ENCODE measurements around the gene UBAP2L. TPM values are rescaled to one million over a fixed set of nuclear protein-coding genes. Genes with fewer than 3 reads are reported as not detected.
A peak's percentile ranks its signal among the peaks of the same experiment; 100 is the strongest.

The UBAP2L gene
- total RNA-seq, 1 donor from 2014 or later, result 61.7 TPM

GRCh38 chr1:154207262-154207661, 13.5 kb upstream of the UBAP2L start:
- TF ChIP-seq CTCF (IDR thresholded peaks at IDR 0.05; ENCODE audit: insufficient read depth, low read length, poor library complexity, severe bottlenecking), result no peak

DNA sequence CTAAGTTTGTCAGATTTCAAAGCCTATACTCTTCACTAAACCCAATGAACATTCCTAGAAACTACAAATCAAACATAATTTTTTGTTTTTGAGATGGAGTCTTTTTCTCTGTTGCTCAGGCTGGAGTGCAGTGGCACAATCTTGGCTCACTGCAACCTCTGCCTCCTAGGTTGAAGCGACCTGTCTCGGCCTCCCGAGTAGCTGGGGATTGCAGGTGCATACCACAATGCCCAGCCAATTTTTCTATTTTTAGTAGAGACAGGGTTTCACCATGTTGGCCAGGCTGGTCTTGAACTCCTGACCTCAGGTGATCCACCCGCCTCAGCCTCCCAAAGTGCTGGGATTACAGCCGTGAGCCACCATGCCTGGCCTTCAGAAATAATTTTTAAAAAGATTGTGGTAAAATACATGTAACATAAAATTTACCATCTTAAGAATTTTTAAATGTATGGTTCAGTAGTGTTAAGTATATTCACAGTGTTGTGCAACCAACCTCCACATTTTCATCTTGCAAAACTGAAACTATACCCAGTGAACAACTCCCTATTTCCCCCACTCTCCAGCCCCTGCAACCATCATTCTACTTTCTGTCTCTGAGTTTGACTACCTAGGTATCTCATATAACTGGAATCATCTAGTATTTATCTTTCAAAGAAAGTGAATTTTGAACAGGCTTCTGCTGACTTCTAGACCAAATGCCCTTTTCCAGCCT, 11.9 kb upstream of the UBAP2L start:
- no peak for DNase-seq (ENCODE audit: low read depth)
- no peak for TF ChIP-seq CTCF (IDR thresholded peaks at IDR 0.05; ENCODE audit: insufficient read depth, low read length, poor library complexity, severe bottlenecking)
- Histone ChIP-seq H3K27me3 (ENCODE audit: control insufficient read depth, insufficient read depth, low read length) (no peaks in the 10 kb centered on the region), H3K4me3 (ENCODE audit: low read depth, low read length) (no peak overlapping the region), H3K36me3 (ENCODE audit: control insufficient read depth, insufficient read depth, low read length) (peaks cover 10% of the 10 kb centered on the region)

More at GRCh38 chr1:154207262-154207661, 13.5 kb upstream of the UBAP2L start:
- no peak overlapping the region for H3K4me3 ChIP-seq (ENCODE audit: low read depth, low read length)
- peaks cover 6% of the 10 kb centered on the region for H3K36me3 ChIP-seq (ENCODE audit: control insufficient read depth, insufficient read depth, low read length)
- DNase-seq (ENCODE audit: low read depth), result no peak
- H3K27me3 ChIP-seq (ENCODE audit: control insufficient read depth, insufficient read depth, low read length), result no peaks in the 10 kb centered on the region

DNA sequence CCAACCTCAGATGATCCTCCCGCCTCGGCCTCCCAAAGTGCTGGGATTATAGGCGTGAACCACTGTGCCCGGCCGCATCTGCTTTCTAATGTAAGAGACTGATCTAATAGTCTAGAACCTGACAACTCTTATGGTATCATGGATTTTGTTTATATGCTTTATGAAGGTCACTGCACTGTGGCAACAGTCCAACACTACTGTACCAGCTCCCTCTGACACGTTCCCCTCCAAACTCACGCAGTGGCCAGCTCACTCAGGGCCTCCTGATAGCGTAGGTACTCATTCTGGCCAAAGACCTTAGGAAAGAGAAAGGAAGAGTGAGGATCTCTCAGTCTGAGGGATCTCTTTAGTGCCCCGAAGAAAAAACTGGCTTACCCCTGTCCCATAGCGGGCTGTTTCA, 8.7 kb upstream of the UBAP2L start:
- H3K4me3 ChIP-seq (ENCODE audit: low read depth, low read length), result no peak overlapping the region
- no peaks in the 10 kb centered on the region for H3K27me3 ChIP-seq (ENCODE audit: control insufficient read depth, insufficient read depth, low read length)
- TF ChIP-seq CTCF (IDR thresholded peaks at IDR 0.05; ENCODE audit: insufficient read depth, low read length, poor library complexity, severe bottlenecking), result no peak
- DNase-seq (ENCODE audit: low read depth), result no peak
- peaks cover 6% of the 10 kb centered on the region for H3K36me3 ChIP-seq (ENCODE audit: control insufficient read depth, insufficient read depth, low read length)

- H3K36me3 ChIP-seq (ENCODE audit: control insufficient read depth, insufficient read depth, low read length), result peaks cover 6% of the 10 kb centered on the region
- no peak for TF ChIP-seq CTCF (IDR thresholded peaks at IDR 0.05; ENCODE audit: insufficient read depth, low read length, poor library complexity, severe bottlenecking)
- no peak overlapping the region for H3K4me3 ChIP-seq (ENCODE audit: low read depth, low read length)
- no peak for DNase-seq (ENCODE audit: low read depth)
- H3K27me3 ChIP-seq (ENCODE audit: control insufficient read depth, insufficient read depth, low read length), result no peaks in the 10 kb centered on the region
Observed at GRCh38 chr1:154213274-154213673, 7.5 kb upstream of the UBAP2L start.

- TF ChIP-seq CTCF (IDR thresholded peaks at IDR 0.05; ENCODE audit: insufficient read depth, low read length, poor library complexity, severe bottlenecking), result no peak
- Histone ChIP-seq H3K27me3 (ENCODE audit: control insufficient read depth, insufficient read depth, low read length) (no peaks in the 10 kb centered on the region), H3K36me3 (ENCODE audit: control insufficient read depth, insufficient read depth, low read length) (peaks cover 2% of the 10 kb centered on the region), H3K4me3 (ENCODE audit: low read depth, low read length) (no peak overlapping the region)
- no peak for DNase-seq (ENCODE audit: low read depth)
Observed at GRCh38 chr1:154218545-154218944, 2.2 kb upstream of the UBAP2L start.

- Histone ChIP-seq H3K4me3 (ENCODE audit: low read depth, low read length) (peak overlapping the region; percentile 91), H3K27me3 (ENCODE audit: control insufficient read depth, insufficient read depth, low read length) (no peaks in the 10 kb centered on the region), H3K36me3 (ENCODE audit: control insufficient read depth, insufficient read depth, low read length) (no peaks in the 10 kb centered on the region)
- DNase-seq (ENCODE audit: low read depth), result no peak
- TF ChIP-seq CTCF (IDR thresholded peaks at IDR 0.05; ENCODE audit: insufficient read depth, low read length, poor library complexity, severe bottlenecking), result no peak
Observed at GRCh38 chr1:154219541-154219940, 1.2 kb upstream of the UBAP2L start.

Data from kidney epithelial cell (primary cell).